RWPE2 (cell line): ENCODE measurements around the gene RFLNA.

Experiments
- ATAC-seq: fragments of 200-7000 bp; cut with Tn5 transposase; 3 replicates; pipeline ENCODE4 v1.9.1; 2021; ENCODE audit warnings: low read depth
- DNase-seq: peaks from one replicate; pipeline ENCODE4 v3.0.0-alpha.2; 2020; ENCODE audit warnings: low spot score
- H3K27ac ChIP-seq: fragments of 450-650 bp; 2 replicates; pipeline ENCODE4 v1.5.1; 2017; ENCODE audit warnings: mild to moderate bottlenecking; ENCODE audit not compliant: poor library complexity, severe bottlenecking
- H3K27me3 ChIP-seq: fragments of 250-450 bp; sonication (Bioruptor Pico); 2 replicates; pipeline ENCODE4 v1.5.1; 2021; ENCODE audit warnings: mild to moderate bottlenecking, moderate library complexity; ENCODE audit not compliant: insufficient read depth, poor library complexity, severe bottlenecking
- H3K36me3 ChIP-seq: fragments of 250-450 bp; sonication (Bioruptor Pico); 2 replicates; pipeline ENCODE4 v1.5.1; 2020; ENCODE audit warnings: low read depth, mild to moderate bottlenecking, moderate library complexity
- H3K4me1 ChIP-seq: fragments of 250-450 bp; sonication (Bioruptor Pico); 2 replicates; pipeline ENCODE4 v1.5.1; 2021; ENCODE audit warnings: mild to moderate bottlenecking, moderate library complexity; ENCODE audit not compliant: insufficient read depth, poor library complexity, severe bottlenecking
- H3K4me3 ChIP-seq: fragments of 250-450 bp; sonication (Bioruptor Pico); 2 replicates; pipeline ENCODE4 v1.5.1; 2021; ENCODE audit warnings: mild to moderate bottlenecking, moderate library complexity; ENCODE audit not compliant: severe bottlenecking
- H3K9me3 ChIP-seq: fragments of 250-450 bp; sonication (Bioruptor Pico); 2 replicates; pipeline ENCODE4 v1.5.1; 2021; ENCODE audit warnings: mild to moderate bottlenecking, moderate library complexity; ENCODE audit not compliant: severe bottlenecking
- TF ChIP-seq, protein P1 (sequence below): fragments of 450-650 bp; IDR thresholded peaks from one replicate; pipeline ENCODE4 v1.5.1; 2017; ENCODE audit warnings: mild to moderate bottlenecking, moderate library complexity; ENCODE audit not compliant: poor library complexity, severe bottlenecking

RFLNA gene

DNA sequence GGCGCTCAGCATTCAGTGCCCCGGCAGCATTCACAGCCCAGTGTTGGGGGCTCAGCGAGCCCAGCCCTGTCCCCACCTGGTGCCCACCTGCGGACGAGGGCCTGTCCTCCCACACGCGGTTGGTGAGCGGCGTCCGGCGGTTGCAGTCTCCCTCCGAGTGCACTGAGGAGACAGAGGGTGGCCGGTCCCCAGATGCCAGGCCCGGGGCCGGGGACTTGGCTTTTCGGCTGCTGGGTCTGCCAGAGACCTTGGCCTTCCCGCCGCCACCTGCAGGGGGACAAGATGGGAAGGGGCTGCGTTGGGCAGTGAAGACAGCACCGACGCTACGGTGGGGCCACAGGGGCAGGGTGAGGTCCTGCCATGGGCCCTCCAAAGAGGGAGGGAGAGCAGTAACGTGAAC is 31.2 kb downstream of the RFLNA start:
- TF ChIP-seq, protein P1, sequence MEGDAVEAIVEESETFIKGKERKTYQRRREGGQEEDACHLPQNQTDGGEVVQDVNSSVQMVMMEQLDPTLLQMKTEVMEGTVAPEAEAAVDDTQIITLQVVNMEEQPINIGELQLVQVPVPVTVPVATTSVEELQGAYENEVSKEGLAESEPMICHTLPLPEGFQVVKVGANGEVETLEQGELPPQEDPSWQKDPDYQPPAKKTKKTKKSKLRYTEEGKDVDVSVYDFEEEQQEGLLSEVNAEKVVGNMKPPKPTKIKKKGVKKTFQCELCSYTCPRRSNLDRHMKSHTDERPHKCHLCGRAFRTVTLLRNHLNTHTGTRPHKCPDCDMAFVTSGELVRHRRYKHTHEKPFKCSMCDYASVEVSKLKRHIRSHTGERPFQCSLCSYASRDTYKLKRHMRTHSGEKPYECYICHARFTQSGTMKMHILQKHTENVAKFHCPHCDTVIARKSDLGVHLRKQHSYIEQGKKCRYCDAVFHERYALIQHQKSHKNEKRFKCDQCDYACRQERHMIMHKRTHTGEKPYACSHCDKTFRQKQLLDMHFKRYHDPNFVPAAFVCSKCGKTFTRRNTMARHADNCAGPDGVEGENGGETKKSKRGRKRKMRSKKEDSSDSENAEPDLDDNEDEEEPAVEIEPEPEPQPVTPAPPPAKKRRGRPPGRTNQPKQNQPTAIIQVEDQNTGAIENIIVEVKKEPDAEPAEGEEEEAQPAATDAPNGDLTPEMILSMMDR, result no peak

DNA sequence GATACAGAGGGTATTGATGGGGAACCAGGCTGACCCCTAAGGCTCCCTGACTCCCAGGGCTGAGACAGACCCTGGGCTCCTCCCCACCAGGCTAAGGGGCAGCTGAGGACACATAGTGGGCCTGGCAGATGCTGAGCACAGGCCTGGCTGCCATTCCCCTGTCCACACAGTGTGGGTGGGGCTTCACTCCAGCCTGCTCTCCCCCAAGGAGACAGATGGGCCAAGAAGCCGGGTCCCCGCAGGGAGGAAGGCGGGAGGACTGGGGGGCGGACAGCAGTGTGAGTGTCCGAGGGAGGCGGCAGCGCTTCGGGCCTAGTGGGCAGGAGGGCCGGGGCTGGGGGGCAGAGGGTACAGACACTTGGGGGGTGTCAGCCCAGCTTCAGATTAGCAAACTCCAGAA is 32.0 kb downstream of the RFLNA start:
- TF ChIP-seq, protein P1, result no peak
- peaks cover 4% of the 10 kb centered on the region for H3K9me3 ChIP-seq
- H3K4me3 ChIP-seq, result no peak overlapping the region
- no peaks in the 10 kb centered on the region for H3K27me3 ChIP-seq
- H3K27ac ChIP-seq, result no peak overlapping the region
- DNase-seq (no peak), ATAC-seq (no peak)
- no peaks in the 10 kb centered on the region for H3K4me1 ChIP-seq
- peaks cover 73% of the 10 kb centered on the region for H3K36me3 ChIP-seq

More for the DNA sequence above, 31.2 kb downstream of the RFLNA start:
- no peak overlapping the region for H3K27ac ChIP-seq
- no peak for ATAC-seq
- no peaks in the 10 kb centered on the region for H3K27me3 ChIP-seq
- DNase-seq, result no peak
- H3K4me1 ChIP-seq, result no peaks in the 10 kb centered on the region
- H3K9me3 ChIP-seq, result peaks cover 4% of the 10 kb centered on the region
- H3K36me3 ChIP-seq, result peaks cover 65% of the 10 kb centered on the region
- H3K4me3 ChIP-seq, result no peak overlapping the region

DNA sequence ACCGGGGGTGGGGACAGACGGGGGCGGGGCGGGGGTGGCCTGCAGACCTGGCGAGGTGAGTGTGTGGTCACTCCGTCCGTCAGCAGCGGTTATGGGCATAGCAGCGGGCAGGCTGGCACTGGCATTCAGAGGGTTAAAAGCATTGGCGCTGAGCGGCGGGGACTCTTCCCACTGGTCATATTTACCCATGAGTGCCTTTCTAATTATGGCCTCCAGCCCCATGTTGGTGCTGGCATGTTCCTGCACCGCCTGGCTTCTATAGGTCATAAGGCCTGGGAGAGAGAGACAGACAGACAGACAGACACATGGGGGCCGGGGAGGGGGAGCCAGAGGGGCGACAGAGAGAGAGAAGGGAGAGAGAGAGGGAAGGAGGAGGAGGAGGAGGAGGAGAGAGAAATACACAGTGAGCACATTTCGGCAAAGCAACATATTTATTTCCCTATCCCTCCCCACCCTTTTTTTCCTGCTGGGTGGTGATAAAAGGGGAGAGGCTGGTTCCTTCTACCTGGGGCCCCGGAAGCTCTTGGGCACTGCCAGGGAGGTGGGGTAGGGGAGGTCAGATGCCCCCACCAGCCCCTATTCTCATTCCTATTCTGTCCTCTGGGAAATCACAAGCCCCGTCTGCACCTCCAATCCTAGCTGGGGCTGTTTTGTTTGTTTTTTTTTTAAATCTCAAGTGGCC is 32.6 kb downstream of the RFLNA start:
- Histone ChIP-seq H3K36me3 (peaks cover 79% of the 10 kb centered on the region), H3K4me1 (no peaks in the 10 kb centered on the region), H3K9me3 (peaks cover 4% of the 10 kb centered on the region), H3K27ac (no peak overlapping the region), H3K4me3 (no peak overlapping the region), H3K27me3 (no peaks in the 10 kb centered on the region)
- TF ChIP-seq, protein P1, result no peak
- ATAC-seq (no peak), DNase-seq (no peak)

DNA sequence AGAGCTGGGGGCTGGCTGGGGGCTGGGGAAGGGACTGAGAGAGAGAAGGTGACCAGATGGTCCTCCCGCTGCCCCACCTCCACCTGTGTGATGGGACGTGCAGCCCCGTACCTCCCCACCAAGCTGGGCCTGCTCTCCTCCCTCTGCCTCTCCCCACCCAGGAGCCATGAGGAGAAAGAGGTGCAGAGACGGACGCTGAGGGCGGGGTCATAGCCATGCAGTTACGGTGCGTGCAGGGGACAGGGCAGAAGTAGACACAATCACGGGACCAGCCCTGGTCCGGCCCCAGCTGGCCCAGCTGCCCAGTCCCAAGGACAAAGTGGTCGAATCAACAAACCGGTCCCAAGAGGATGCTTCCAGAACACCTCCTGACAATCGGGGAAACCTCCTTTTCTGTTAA is 33.2 kb downstream of the RFLNA start:
- peaks cover 85% of the 10 kb centered on the region for H3K36me3 ChIP-seq

DNA sequence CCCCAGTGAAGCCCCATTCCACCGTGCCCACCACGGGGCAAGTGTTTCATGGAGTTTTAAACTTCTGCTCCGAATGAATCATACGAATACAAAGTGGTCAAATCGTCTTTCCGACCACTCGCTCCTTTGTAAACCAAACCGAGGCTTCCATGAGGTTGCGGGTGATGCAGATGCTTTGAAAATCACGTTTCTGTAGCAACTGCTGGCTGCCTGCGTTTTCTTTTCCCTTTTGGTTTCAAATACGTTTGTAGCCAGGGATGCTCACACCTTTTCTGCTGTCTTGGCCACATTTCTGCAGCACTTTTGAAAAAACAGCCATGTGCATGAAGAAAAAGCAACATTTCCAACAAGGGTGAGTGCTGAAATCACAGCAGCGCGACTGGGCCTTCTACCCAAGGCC is 33.7 kb downstream of the RFLNA start:
- no peak for ATAC-seq
- peaks cover 86% of the 10 kb centered on the region for H3K36me3 ChIP-seq
- H3K27ac ChIP-seq, result no peak overlapping the region
- TF ChIP-seq, protein P1, result no peak
- no peak for DNase-seq
- H3K4me1 ChIP-seq, result no peaks in the 10 kb centered on the region
- peaks cover 2% of the 10 kb centered on the region for H3K9me3 ChIP-seq
- no peak overlapping the region for H3K4me3 ChIP-seq
- no peaks in the 10 kb centered on the region for H3K27me3 ChIP-seq

More for the DNA sequence above, 33.2 kb downstream of the RFLNA start:
- no peak overlapping the region for H3K27ac ChIP-seq
- no peaks in the 10 kb centered on the region for H3K27me3 ChIP-seq
- peaks cover 4% of the 10 kb centered on the region for H3K9me3 ChIP-seq
- ATAC-seq, result no peak
- H3K4me1 ChIP-seq, result no peaks in the 10 kb centered on the region
- DNase-seq, result no peak
- TF ChIP-seq, protein P1, result no peak
- no peak overlapping the region for H3K4me3 ChIP-seq
